GM18505 (cell line): ENCODE results near the gene EGLN1.

Source experiments
- ATAC-seq: cut with Tn5 transposase; IDR thresholded peaks from one replicate; pipeline ENCODE4 v1.9.1; 2021; ENCODE audit not compliant: unreplicated experiment
- POLR2A ChIP-seq: IDR thresholded peaks from 4 replicates; pipeline ENCODE4 v1.6.1; 2011; ENCODE audit warnings: borderline replicate concordance; ENCODE audit not compliant: insufficient read depth, insufficient read length; ENCODE audit errors: extremely low read depth

The EGLN1 gene

DNA sequence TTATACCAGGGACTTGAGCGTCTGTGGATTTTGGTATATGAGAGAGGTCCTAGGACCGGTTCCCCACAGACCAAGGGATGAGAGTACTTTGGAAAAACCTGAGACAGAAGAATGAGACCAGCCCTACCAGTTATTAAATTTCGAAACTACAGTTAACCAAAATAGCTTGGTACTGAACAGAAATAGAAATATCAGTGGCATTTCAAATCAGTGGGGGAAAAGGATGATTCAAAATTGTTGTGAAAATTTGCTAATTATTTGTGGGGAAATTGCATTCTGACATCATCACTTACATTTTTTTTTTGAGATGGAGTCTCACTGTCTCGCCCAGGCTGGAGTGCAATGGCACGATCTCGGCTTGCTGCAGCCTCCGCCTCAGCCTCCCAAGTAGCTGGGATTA lies 92.6 kb downstream of the EGLN1 start:
- ATAC-seq, result no peak
- no peak for TF ChIP-seq POLR2A

DNA sequence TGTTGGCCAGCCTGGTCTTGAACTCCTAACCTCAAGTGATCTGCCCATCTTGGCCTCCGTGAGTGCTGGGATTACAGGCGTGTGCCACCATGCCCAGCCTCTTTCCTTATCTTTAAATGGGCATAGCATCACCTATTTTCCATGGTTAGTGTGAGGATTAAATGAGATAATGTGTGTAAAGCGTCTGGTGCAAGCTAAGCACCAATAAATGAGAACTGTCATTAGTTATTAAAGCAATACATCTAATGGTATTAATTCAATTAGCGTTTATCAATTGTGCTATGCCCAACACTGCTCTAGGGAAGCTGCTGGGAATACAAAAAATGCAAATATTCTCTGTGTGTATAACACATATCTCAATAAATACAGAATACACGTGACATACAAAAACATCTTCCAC lies 94.5 kb downstream of the EGLN1 start:
- ATAC-seq, result no peak
- no peak for TF ChIP-seq POLR2A

GRCh38 chr1:231326248-231326647 lies 95.8 kb downstream of the EGLN1 start:
- no peak for ATAC-seq

GRCh38 chr1:231324660-231325059 lies 97.4 kb downstream of the EGLN1 start:
- no peak for TF ChIP-seq POLR2A
- ATAC-seq, result no peak

More at GRCh38 chr1:231326248-231326647, 95.8 kb downstream of the EGLN1 start:
- TF ChIP-seq POLR2A, result no peak

- no peak for TF ChIP-seq POLR2A
- no peak for ATAC-seq
These were observed 99.1 kb downstream of the EGLN1 start for GRCh38 chr1:231322880-231323530.

DNA sequence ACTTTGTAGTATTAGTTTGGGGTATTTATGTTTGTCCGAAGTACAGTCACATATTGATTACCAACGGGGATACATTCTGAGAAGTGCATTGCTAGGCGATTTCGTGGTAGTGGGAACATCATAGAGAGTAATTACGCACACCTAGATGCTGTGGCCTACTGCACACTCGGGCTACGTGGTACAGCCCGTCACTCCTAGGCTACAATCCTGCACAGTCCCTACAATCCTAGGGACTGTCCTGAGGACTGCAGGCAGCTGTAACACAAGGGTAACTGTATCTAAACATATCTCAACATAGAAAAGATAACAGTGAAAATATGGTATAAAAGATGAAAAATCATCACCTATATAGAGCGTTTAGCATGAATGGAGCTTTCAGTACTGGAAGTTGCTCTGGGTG lies 103.0 kb downstream of the EGLN1 start:
- no peak for TF ChIP-seq POLR2A
- ATAC-seq, result no peak

- TF ChIP-seq POLR2A, result no peak
- ATAC-seq, result no peak
These were observed 103.5 kb downstream of the EGLN1 start for GRCh38 chr1:231318568-231318967.

GRCh38 chr1:231318015-231318355 lies 104.1 kb downstream of the EGLN1 start:
- no peak for TF ChIP-seq POLR2A
- ATAC-seq, result no peak

GRCh38 chr1:231317306-231318014 lies 104.6 kb downstream of the EGLN1 start:
- no peak for TF ChIP-seq POLR2A
- no peak for ATAC-seq

GRCh38 chr1:231315887-231316286 lies 106.2 kb downstream of the EGLN1 start:
- TF ChIP-seq POLR2A, result no peak
- peak; percentile 74 for ATAC-seq
